ENCODE measurements around the gene CAPRIN1.

GRCh38 chr11:34050581-34051348 is 766 bp upstream of the CAPRIN1 start:
- TF ChIP-seq CTCF (IDR thresholded peaks at IDR 0.05) (no peak), POLR2AphosphoS5 (IDR thresholded peaks at IDR 0.05) (no peak)
